GM18511 (cell line): Measurements from ENCODE around the gene NOS1AP.
"Not testable (repeated sequence)": the region's sequence is repeated elsewhere in the genome, so short reads cannot be mapped to it uniquely, and the experiment has no call there.

ENCODE experiments used
- ATAC-seq: cut with Tn5 transposase; IDR thresholded peaks from one replicate; pipeline ENCODE4 v1.9.1; 2021; ENCODE audit warnings: mild to moderate bottlenecking, moderate library complexity; ENCODE audit not compliant: unreplicated experiment

Gene NOS1AP

GRCh38 chr1:162165528-162165927 is 96.0 kb downstream of the NOS1AP start:
- ATAC-seq: no peak

- ATAC-seq: no peak
Measured at GRCh38 chr1:162166917-162167615, 97.6 kb downstream of the NOS1AP start.

GRCh38 chr1:162168261-162168660 is 98.8 kb downstream of the NOS1AP start:
- no peak for ATAC-seq

- ATAC-seq: no peak
Measured at GRCh38 chr1:162169031-162169790, 99.7 kb downstream of the NOS1AP start.

GRCh38 chr1:162171111-162171510 is 101.6 kb downstream of the NOS1AP start:
- no peak for ATAC-seq

GRCh38 chr1:162172311-162173102 is 103.0 kb downstream of the NOS1AP start:
- ATAC-seq: no peak

GRCh38 chr1:162173607-162174006 is 104.1 kb downstream of the NOS1AP start:
- ATAC-seq: not testable (repeated sequence)

- not testable (repeated sequence) for ATAC-seq
Measured at GRCh38 chr1:162174027-162174426, 104.5 kb downstream of the NOS1AP start.

GRCh38 chr1:162175379-162176081 is 106.0 kb downstream of the NOS1AP start:
- no peak for ATAC-seq

- ATAC-seq: no peak
Measured at GRCh38 chr1:162177126-162177525, 107.6 kb downstream of the NOS1AP start.

- ATAC-seq: no peak
Measured at GRCh38 chr1:162178432-162178831, 108.9 kb downstream of the NOS1AP start.

GRCh38 chr1:162179121-162179520 is 109.6 kb downstream of the NOS1AP start:
- ATAC-seq: no peak

GRCh38 chr1:162180813-162181212 is 111.3 kb downstream of the NOS1AP start:
- no peak for ATAC-seq

GRCh38 chr1:162182090-162182489 is 112.6 kb downstream of the NOS1AP start:
- ATAC-seq: no peak

- no peak for ATAC-seq
Measured at GRCh38 chr1:162185314-162186025, 116.0 kb downstream of the NOS1AP start.

GRCh38 chr1:162186026-162186374 is 116.5 kb downstream of the NOS1AP start:
- ATAC-seq: no peak

GRCh38 chr1:162186406-162186805 is 116.9 kb downstream of the NOS1AP start:
- ATAC-seq: no peak

GRCh38 chr1:162187687-162188276 is 118.3 kb downstream of the NOS1AP start:
- ATAC-seq: no peak

- ATAC-seq: no peak
Measured at GRCh38 chr1:162189345-162189744, 119.9 kb downstream of the NOS1AP start.
